Suprapubic skin (tissue), 4 donors: Measurements from ENCODE around the gene WDR27.

ENCODE experiments used
- CTCF ChIP-seq, 2 donors: fragments of 200-600 bp in 1 of 2; fragments of 450-650 bp in 1 of 2; sonication (generic) in 1 of 2; IDR thresholded peaks; one replicate each; pipeline ENCODE4 v1.5.1; 2016 to 2019; ENCODE audit warnings: antibody characterized with exemption in 2 of 2, mild to moderate bottlenecking in 1 of 2, moderate library complexity in 1 of 2
- EP300 ChIP-seq: sonication (generic); formaldehyde crosslinking; IDR thresholded peaks from one replicate; pipeline ENCODE4 v1.6.1; 2017; ENCODE audit warnings: antibody characterized with exemption
- POLR2A ChIP-seq, 2 donors: fragments of 450-650 bp; IDR thresholded peaks; one replicate each; pipeline ENCODE4 v1.6.1; 2017; ENCODE audit warnings: antibody characterized with exemption in 2 of 2, mild to moderate bottlenecking in 2 of 2, moderate library complexity in 2 of 2
- POLR2AphosphoS5 ChIP-seq, 3 donors: sonication (generic); formaldehyde crosslinking; IDR thresholded peaks; one replicate each; pipeline ENCODE4 v1.6.1; 2017; ENCODE audit warnings: antibody characterized with exemption in 3 of 3

- TF ChIP-seq CTCF (IDR thresholded peaks at IDR 0.05) (no peak), POLR2A (IDR thresholded peaks at IDR 0.05) (no peak), EP300 (no peak), POLR2AphosphoS5 (IDR thresholded peaks at IDR 0.05) (no peak)
These were observed 122.3 kb downstream of the WDR27 start for GRCh38 chr6:169579407-169580111.
